ENCODE results near the gene GCN1. TPM values are rescaled to one million over a fixed set of nuclear protein-coding genes. Genes with fewer than 3 reads are reported as not detected.

Gene GCN1
- total RNA-seq, 1 donor from 2014 or later, result 130 TPM

DNA sequence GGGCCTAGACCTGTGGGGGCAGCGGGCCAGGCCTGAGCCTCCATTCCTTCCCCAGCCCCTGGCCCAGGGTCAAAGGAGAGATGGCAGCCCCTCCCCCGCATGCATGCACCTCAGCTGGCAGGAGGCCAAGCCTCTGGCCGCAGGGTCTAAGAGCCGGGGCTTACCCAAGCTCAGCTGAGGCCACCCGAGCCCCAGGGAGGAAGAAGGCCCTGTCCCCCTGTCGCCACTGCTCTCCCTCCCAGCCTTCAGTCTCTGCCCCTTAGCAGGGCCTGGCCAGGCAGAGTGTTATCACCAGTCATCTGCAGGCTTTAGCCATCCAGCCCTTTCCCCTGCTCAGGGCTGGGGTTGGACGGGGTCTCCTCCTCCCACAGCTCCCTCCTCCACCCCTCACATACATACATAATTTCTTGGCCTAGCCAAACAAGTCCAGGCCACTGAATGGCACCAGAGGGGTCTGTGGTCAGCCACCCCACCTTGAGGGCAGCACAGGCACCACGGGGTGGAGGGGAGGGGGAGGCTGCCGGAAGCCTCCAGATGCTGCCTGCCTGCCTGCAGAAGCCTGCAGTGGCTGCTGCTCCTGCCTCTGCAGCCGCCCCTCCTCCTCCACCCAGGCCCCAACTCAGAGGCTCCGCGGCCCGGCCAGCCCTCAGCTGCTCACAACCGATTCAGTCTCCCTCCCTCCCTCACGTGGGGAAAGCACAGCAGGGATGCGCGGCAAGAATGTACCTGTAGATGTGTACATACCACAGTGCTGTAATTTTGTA, 100.7 kb downstream of the GCN1 start:
- Mint-ChIP-seq H3K36me3 (peaks cover 7% of the 10 kb centered on the region), H3K27me3 (no peaks in the 10 kb centered on the region), H3K4me3 (no peak overlapping the region), H3K27ac (no peak overlapping the region), H3K4me1 (ENCODE audit: unreplicated experiment) (peaks cover 18% of the 10 kb centered on the region), H3K9me3 (no peaks in the 10 kb centered on the region)
- no peak for DNase-seq (ENCODE audit: extremely low spot score, unreplicated experiment)
- no peak for TF ChIP-seq CTCF (conservative IDR thresholded peaks at IDR 0.05)

DNA sequence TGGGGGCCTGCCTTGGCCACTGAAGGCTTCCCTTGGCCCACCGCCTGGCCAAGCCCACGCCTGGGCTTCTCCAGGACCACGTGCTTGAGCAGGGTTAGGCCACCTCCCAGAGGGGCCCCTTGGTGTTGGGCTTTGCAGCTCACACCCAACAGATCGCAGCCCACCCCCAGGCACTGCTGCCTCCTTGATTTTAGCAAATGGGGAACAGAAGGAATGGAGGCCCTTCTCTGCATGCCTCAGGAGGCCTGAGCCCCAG, 101.3 kb downstream of the GCN1 start:
- no peak overlapping the region for H3K4me3 Mint-ChIP-seq
- H3K9me3 Mint-ChIP-seq, result no peaks in the 10 kb centered on the region
- H3K36me3 Mint-ChIP-seq, result peaks cover 7% of the 10 kb centered on the region
- H3K4me1 Mint-ChIP-seq (ENCODE audit: unreplicated experiment), result peaks cover 18% of the 10 kb centered on the region
- DNase-seq (ENCODE audit: extremely low spot score, unreplicated experiment), result no peak
- H3K27ac Mint-ChIP-seq, result no peak overlapping the region
- TF ChIP-seq CTCF (conservative IDR thresholded peaks at IDR 0.05), result no peak
- H3K27me3 Mint-ChIP-seq, result no peaks in the 10 kb centered on the region

DNA sequence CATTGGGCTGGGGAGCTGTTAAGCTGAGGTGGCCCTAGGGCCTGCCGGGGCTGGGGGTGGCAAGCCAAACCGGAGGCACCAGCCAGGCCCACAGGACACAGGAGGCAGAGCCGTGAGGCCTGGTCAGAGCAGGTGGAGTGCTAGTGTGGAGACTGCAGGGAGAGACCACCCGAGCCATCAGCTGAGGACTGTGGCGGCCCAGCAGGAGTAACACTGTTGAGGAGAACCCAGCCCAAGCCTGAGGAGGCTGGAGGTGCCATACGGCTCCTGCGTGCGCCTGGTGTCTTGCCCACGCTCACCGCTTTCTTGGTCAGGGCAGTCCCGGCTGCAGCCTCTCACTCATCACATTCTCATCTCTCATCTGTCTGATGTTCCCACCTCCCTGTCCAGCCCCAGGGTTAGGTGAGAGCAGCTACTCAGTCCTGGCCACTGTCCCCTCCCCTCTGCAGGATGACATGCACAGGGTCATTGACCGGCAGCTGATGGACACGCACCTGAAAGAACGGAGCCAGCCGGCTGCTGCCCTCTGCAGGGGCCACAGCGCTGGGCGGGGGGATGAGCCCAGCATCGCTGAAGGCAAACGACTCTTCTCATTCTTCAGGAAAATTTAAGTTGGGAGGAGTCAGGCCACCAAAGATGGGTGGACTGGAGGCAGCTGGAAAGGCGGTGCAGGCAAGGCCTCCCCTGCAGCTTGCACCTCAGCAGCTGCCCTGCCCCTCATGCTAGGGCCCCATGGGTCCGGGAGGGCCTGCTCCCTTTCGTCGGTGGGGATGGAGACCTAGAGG, 101.8 kb downstream of the GCN1 start:
- no peaks in the 10 kb centered on the region for H3K27me3 Mint-ChIP-seq
- H3K36me3 Mint-ChIP-seq, result peaks cover 7% of the 10 kb centered on the region
- H3K27ac Mint-ChIP-seq, result no peak overlapping the region
- no peaks in the 10 kb centered on the region for H3K9me3 Mint-ChIP-seq
- TF ChIP-seq CTCF (conservative IDR thresholded peaks at IDR 0.05), result no peak
- H3K4me3 Mint-ChIP-seq, result no peak overlapping the region
- no peak for DNase-seq (ENCODE audit: extremely low spot score, unreplicated experiment)
- peaks cover 18% of the 10 kb centered on the region for H3K4me1 Mint-ChIP-seq (ENCODE audit: unreplicated experiment)

DNA sequence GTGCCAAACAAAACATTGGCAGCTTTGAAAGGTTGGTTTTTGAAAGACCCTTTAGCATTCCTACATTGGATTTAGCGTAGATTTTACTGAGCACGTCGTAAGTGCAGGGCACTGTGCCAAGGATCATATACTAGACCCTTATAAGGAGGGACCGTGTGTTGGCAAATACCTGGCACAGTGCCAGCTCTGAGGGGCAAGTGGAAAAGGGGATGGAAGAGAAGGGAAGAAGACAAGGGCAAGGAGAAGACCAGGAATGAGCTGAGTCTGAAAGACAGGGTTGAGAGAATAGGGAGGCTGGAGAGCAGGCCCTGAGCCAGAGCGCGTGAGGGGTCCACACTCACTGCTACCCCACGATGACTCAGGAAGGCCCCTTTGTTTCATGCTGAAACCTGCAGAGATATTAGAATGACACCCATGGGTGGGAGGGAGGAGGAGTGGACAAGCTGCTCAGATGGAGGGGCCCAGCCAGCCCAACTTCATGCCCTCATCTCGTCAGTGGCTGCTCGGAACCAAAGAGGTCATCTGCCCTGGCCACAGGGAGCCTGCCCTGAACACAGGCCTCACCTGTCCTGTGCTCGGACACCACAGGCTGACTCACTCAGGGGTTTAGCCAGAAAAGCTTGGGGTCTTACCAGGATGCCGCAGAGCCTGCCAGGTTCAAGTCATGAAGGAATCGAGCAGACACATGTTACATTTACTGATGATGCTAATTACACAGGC, 103.0 kb downstream of the GCN1 start:
- Mint-ChIP-seq H3K27me3 (no peaks in the 10 kb centered on the region), H3K27ac (peak overlapping the region; percentile 73), H3K4me3 (no peak overlapping the region), H3K9me3 (no peaks in the 10 kb centered on the region), H3K36me3 (peaks cover 7% of the 10 kb centered on the region), H3K4me1 (ENCODE audit: unreplicated experiment) (peaks cover 29% of the 10 kb centered on the region)
- DNase-seq (ENCODE audit: extremely low spot score, unreplicated experiment), result no peak
- TF ChIP-seq CTCF (conservative IDR thresholded peaks at IDR 0.05), result no peak

- H3K4me3 Mint-ChIP-seq, result no peak overlapping the region
- H3K36me3 Mint-ChIP-seq, result peaks cover 7% of the 10 kb centered on the region
- peaks cover 33% of the 10 kb centered on the region for H3K4me1 Mint-ChIP-seq (ENCODE audit: unreplicated experiment)
- H3K9me3 Mint-ChIP-seq, result no peaks in the 10 kb centered on the region
- no peak overlapping the region for H3K27ac Mint-ChIP-seq
- H3K27me3 Mint-ChIP-seq, result no peaks in the 10 kb centered on the region
- TF ChIP-seq CTCF (conservative IDR thresholded peaks at IDR 0.05), result no peak
- no peak for DNase-seq (ENCODE audit: extremely low spot score, unreplicated experiment)
Measured at GRCh38 chr12:120090626-120091295, 103.8 kb downstream of the GCN1 start.

Data from type B pancreatic cell (in vitro differentiated cells).